ENCODE measurements around the gene MRFAP1L1.

GRCh38 chr4:6742989-6743388, 33.3 kb upstream of the MRFAP1L1 start:
- TF ChIP-seq CTCF (IDR thresholded peaks at IDR 0.05; ENCODE audit: insufficient read depth, low read depth, low read length) (no peak), EZH2 (IDR thresholded peaks at IDR 0.05; ENCODE audit: insufficient read depth, low read length) (no peak)

Measured in astrocyte (in vitro differentiated cells and primary cell).